Heart left ventricle (tissue), 13 donors: Measurements from ENCODE around the gene TLE1.

Experiments used
- POLR2A ChIP-seq, 2 donors: fragments of 450-650 bp; IDR thresholded peaks; one replicate each; pipeline ENCODE4 v1.6.1; 2017; ENCODE audit warnings: antibody characterized with exemption in 2 of 2, mild to moderate bottlenecking in 2 of 2, moderate library complexity in 2 of 2
- TF ChIP-seq, protein P1 (sequence below), 12 donors: fragments of 200-600 bp; sonication (generic) in 4 of 12; IDR thresholded peaks; one replicate each; pipeline versions ENCODE4 v1.5.0 to v1.8.0; 2018 to 2022; ENCODE audit warnings: antibody characterized with exemption in 12 of 12, mild to moderate bottlenecking in 5 of 12
- donor health status: ischemic (EF 13 %, LVEDD 7.1; RV severe dilation, severe dysfunction).
- donor health status: DM: no; HTN: yes; CAD: no.
- donor health status: DM: no; HTN: no; CAD: no.
- donor health status: ischemic (EF 25% LVEDD 6.9; RV normal size, moderate dysfunction).
- donor health status: ischemic (EF 25% LVEDD 5.7; RV mildly dilated, moderate dysfunction).
- donor health status: ischemic (EF 35%, LVEDD 5.7; RV mildly dilated, moderate dysfunction).
- donor health status: nonischemic (EF 11% LVEDD 7.7; RV severe dilation, severe dysfunction).
- donor health status: DM: yes; HTN: yes; CAD: no.
- donor health status: PGD.
- donor health status: ischemic (EF 29% LVEDD 5.4; RV normal size, mild dysfunction).
- donor health status: nonischemic (EF 23%, LVEDD 6.1; RV moderate dilation, normal function).

DNA sequence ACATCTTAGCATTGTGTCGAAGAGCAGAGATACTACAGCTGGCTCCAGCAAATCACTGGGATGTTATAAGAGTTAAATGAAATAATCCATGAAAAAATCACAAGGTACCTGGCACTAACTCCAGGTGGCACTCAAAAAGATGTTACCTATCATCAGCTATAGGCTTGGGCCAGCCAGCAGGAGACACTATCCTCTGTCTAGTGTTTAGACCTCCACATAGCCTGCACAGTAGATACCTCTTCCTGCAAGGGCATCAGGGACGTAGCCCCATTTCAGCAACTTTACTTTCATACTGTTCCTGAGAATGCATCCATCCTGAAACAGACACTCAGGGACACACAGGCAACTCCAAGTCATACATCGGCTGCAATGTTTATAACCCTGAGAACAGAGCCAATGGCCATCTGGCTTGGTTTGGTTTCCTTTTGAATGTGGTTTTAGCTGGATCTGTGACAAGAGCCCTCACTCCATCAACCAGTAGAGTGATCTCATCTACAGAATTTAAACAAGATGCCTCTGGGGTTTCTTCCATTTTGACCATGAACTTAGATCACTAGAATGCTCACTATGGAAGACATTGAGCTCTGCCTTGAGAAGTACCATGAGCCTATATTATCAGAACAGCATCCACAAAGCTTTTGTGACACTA lies 69.9 kb downstream of the TLE1 start:
- TF ChIP-seq, protein P1, sequence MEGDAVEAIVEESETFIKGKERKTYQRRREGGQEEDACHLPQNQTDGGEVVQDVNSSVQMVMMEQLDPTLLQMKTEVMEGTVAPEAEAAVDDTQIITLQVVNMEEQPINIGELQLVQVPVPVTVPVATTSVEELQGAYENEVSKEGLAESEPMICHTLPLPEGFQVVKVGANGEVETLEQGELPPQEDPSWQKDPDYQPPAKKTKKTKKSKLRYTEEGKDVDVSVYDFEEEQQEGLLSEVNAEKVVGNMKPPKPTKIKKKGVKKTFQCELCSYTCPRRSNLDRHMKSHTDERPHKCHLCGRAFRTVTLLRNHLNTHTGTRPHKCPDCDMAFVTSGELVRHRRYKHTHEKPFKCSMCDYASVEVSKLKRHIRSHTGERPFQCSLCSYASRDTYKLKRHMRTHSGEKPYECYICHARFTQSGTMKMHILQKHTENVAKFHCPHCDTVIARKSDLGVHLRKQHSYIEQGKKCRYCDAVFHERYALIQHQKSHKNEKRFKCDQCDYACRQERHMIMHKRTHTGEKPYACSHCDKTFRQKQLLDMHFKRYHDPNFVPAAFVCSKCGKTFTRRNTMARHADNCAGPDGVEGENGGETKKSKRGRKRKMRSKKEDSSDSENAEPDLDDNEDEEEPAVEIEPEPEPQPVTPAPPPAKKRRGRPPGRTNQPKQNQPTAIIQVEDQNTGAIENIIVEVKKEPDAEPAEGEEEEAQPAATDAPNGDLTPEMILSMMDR (IDR thresholded peaks at IDR 0.05) = no peak
- TF ChIP-seq POLR2A (IDR thresholded peaks at IDR 0.05) = no peak
